ENCODE measurements around the gene KMT2A. TPM values are rescaled to one million over a fixed set of nuclear protein-coding genes. Genes with fewer than 3 reads are reported as not detected.
A peak's percentile ranks its signal among the peaks of the same experiment; 100 is the strongest.

Gene KMT2A
- total RNA-seq, 2 donors from 2014 or later: 33.8 to 45.1 TPM

GRCh38 chr11:118427707-118428106 lies 8.6 kb upstream of the KMT2A start:
- H3K27me3 ChIP-seq: no peaks in the 10 kb centered on the region
- TF ChIP-seq CTCF (IDR thresholded peaks at IDR 0.05): no peak
- intact Hi-C loops (cut with DNase I): no loop called here
- no peak overlapping the region for H3K4me3 ChIP-seq
- H3K9ac ChIP-seq (ENCODE audit: low read depth in 2 of 2, low read length in 2 of 2): no peak overlapping the region
- no peaks in the 10 kb centered on the region for H3K9me3 ChIP-seq
- H3K27ac ChIP-seq: no peak overlapping the region
- H3K36me3 ChIP-seq: no peaks in the 10 kb centered on the region
- H3K4me1 ChIP-seq: no peaks in the 10 kb centered on the region
- DNase-seq: no peak

- no peak for DNase-seq
- H3K27me3 ChIP-seq: no peaks in the 10 kb centered on the region
- H3K4me1 ChIP-seq: no peaks in the 10 kb centered on the region
- H3K9me3 ChIP-seq: no peaks in the 10 kb centered on the region
- H3K4me3 ChIP-seq: no peak overlapping the region
- H3K36me3 ChIP-seq: no peaks in the 10 kb centered on the region
- TF ChIP-seq CTCF (IDR thresholded peaks at IDR 0.05): no peak
- H3K27ac ChIP-seq: no peak overlapping the region
- intact Hi-C loops (cut with DNase I): no loop called here
- no peak overlapping the region for H3K9ac ChIP-seq (ENCODE audit: low read depth in 2 of 2, low read length in 2 of 2)
Observed at GRCh38 chr11:118430956-118431355, 5.3 kb upstream of the KMT2A start.

GRCh38 chr11:118434123-118434552 lies 2.2 kb upstream of the KMT2A start:
- TF ChIP-seq CTCF (IDR thresholded peaks at IDR 0.05): no peak
- Histone ChIP-seq H3K36me3 (no peaks in the 10 kb centered on the region), H3K27ac (no peak overlapping the region), H3K4me1 (no peaks in the 10 kb centered on the region), H3K9me3 (no peaks in the 10 kb centered on the region), H3K27me3 (no peaks in the 10 kb centered on the region), H3K4me3 (peak overlapping the region; percentile 95), H3K9ac (ENCODE audit: low read depth in 2 of 2, low read length in 2 of 2) (peak overlapping the region; percentile 59 to 89)
- intact Hi-C loops (cut with DNase I): no loop called here
- no peak for DNase-seq

GRCh38 chr11:118434553-118435289 lies 1.6 kb upstream of the KMT2A start:
- no peaks in the 10 kb centered on the region for H3K4me1 ChIP-seq
- intact Hi-C loops (cut with DNase I): loop anchor here (5.0 kb wide), 1 partner anchor 32 kb away; the partner anchor contains the start of gene ATP5MG
- H3K36me3 ChIP-seq: no peaks in the 10 kb centered on the region
- H3K27ac ChIP-seq: peak overlapping the region; percentile 85
- H3K9ac ChIP-seq (ENCODE audit: low read depth in 2 of 2, low read length in 2 of 2): peak overlapping the region; percentile 59 to 89
- no peaks in the 10 kb centered on the region for H3K9me3 ChIP-seq
- no peaks in the 10 kb centered on the region for H3K27me3 ChIP-seq
- peak; percentile 42 for DNase-seq
- no peak for TF ChIP-seq CTCF (IDR thresholded peaks at IDR 0.05)
- peak overlapping the region; percentile 95 for H3K4me3 ChIP-seq

GRCh38 chr11:118435290-118435892 lies 901 bp upstream of the KMT2A start:
- TF ChIP-seq CTCF (IDR thresholded peaks at IDR 0.05): no peak
- Histone ChIP-seq H3K27ac (peak overlapping the region; percentile 85), H3K9ac (ENCODE audit: low read depth in 2 of 2, low read length in 2 of 2) (peak overlapping the region; percentile 59 to 89), H3K9me3 (no peaks in the 10 kb centered on the region), H3K4me3 (peak overlapping the region; percentile 95), H3K36me3 (no peaks in the 10 kb centered on the region), H3K4me1 (no peaks in the 10 kb centered on the region), H3K27me3 (no peaks in the 10 kb centered on the region)
- peak; percentile 63 for DNase-seq
- intact Hi-C loops (cut with DNase I): loop anchor here (5.0 kb wide), 1 partner anchor 33 kb away; the partner anchor contains the start of gene ATP5MG
